Measurements from ENCODE around the gene BCAS3. TPM values are rescaled to one million over a fixed set of nuclear protein-coding genes. Genes with fewer than 3 reads are reported as not detected.

The BCAS3 gene
- total RNA-seq, 1 experiment from 2014 or later, result 31.0 TPM

Other genes starting within 250 kb of the BCAS3 start
- gene APPBP2, start 151.6 kb upstream of the BCAS3 start, total RNA-seq (2014; rRNA removed; shearing (Covaris generic)), result 36.7 and 42.4 TPM in 2 replicates
- 15.7 and 19.6 TPM in 2 replicates for gene PPM1D, start 77.7 kb upstream of the BCAS3 start, total RNA-seq (2014; rRNA removed; shearing (Covaris generic))

Data from A172 (cell line).